ENCODE measurements around the gene PIKFYVE.
"Not testable (repeated sequence)": the region's sequence is repeated elsewhere in the genome, so short reads cannot be mapped to it uniquely, and the experiment has no call there.

The PIKFYVE gene

DNA sequence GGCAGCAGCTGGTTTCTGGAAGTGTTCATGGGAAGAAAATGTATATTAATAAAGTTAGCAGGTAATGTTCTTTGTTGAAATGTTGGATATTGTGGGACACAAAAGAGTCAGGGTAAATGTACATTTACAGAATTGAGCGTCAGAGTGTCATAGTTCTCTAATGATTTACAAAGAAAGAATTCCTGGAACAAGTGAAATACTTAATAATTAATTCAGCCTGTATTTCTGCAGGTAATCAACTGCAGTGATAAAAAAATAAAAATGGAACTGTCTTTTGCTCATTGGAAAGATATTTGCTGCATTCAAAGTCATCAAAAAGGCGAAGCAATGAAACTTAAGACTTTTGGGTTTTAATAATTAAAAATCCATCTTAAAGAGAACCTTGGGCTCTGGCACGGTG, 113.1 kb downstream of the PIKFYVE start:
- TF ChIP-seq, protein P1, sequence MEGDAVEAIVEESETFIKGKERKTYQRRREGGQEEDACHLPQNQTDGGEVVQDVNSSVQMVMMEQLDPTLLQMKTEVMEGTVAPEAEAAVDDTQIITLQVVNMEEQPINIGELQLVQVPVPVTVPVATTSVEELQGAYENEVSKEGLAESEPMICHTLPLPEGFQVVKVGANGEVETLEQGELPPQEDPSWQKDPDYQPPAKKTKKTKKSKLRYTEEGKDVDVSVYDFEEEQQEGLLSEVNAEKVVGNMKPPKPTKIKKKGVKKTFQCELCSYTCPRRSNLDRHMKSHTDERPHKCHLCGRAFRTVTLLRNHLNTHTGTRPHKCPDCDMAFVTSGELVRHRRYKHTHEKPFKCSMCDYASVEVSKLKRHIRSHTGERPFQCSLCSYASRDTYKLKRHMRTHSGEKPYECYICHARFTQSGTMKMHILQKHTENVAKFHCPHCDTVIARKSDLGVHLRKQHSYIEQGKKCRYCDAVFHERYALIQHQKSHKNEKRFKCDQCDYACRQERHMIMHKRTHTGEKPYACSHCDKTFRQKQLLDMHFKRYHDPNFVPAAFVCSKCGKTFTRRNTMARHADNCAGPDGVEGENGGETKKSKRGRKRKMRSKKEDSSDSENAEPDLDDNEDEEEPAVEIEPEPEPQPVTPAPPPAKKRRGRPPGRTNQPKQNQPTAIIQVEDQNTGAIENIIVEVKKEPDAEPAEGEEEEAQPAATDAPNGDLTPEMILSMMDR (IDR thresholded peaks at IDR 0.05; ENCODE audit: extremely low read depth, missing control alignments), result no peak
- no peak for DNase-seq (ENCODE audit: low spot score)

DNA sequence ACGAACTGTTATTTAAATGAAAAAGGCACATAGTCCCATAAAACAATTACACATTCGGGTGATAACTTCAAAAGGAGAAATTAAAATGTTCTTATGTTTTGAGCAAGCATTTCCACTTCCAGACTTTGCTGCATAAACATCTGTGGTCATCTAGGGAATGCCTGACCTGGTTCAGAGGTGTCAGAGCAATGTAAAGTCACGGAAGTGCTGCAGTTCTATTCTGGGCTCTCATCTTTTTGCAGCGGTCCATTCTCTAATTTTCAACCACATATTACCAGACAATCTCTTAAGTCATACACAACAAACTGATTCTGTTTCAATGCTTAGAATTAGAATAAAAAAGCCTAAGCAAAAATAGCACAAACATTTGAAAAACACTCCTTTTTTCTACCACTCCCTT, 118.6 kb downstream of the PIKFYVE start:
- no peak for DNase-seq (ENCODE audit: low spot score)
- TF ChIP-seq, protein P1 (IDR thresholded peaks at IDR 0.05; ENCODE audit: extremely low read depth, missing control alignments), result no peak

DNA sequence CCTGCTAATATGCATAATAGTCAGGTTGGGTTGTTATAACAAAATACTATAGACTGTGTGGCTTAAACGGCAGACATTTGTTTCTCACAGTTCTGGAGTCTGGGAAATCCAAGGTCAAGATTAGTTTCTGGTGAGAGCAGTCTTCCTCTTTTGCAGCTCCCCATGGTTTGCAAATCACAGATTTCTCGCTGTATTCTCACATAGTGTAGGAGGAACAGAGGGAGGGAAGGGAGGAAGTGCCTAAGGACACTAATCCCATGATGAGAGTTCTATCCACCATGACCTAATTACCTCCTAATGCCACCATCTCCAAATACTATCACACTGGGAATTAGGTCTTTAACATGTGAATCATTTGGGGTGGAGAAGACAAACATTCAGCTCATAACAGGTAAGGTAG, 120.5 kb downstream of the PIKFYVE start:
- TF ChIP-seq, protein P1 (IDR thresholded peaks at IDR 0.05; ENCODE audit: extremely low read depth, missing control alignments), result no peak
- no peak for DNase-seq (ENCODE audit: low spot score)

DNA sequence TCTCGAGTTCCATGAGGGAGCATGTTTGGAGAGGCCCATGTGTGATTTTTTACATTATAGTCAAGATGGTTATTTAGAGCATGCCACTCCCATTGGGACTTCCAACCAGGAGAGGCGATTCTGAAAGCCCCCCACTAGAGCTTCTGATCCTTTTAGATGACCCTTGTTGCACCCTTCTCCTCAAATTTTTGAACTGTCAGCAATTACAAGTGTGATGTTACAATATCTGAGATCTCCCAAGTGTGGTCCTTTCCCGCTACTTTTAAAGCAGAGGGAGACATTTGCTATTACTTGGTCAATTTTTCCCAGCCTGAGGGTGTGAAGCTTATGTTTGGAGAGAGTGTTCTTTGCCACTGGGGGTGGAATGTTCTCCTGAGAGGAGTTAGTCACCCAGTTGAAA, 123.9 kb downstream of the PIKFYVE start:
- TF ChIP-seq, protein P1 (IDR thresholded peaks at IDR 0.05; ENCODE audit: extremely low read depth, missing control alignments), result no peak
- DNase-seq (ENCODE audit: low spot score), result no peak

DNA sequence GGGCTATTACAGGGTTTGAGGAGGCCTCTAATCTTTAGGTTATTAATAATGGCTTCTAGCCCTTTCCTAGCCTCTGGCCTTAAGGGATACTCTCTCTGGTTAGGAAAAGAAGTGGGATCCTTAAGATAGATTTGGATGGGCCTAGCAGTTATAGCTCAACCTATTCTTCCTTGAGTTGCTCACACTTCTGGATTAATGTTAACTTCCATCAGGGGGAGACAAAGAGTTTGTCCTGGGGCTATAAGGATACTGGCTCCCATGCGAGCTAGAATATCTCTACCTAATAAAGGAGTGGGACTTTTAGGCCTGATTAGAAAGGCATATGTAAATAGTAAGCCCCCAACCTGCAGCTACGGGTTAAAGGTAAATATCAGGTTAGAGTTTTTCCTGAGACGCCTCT, 126.2 kb downstream of the PIKFYVE start:
- TF ChIP-seq, protein P1 (IDR thresholded peaks at IDR 0.05; ENCODE audit: extremely low read depth, missing control alignments), result no peak
- no peak for DNase-seq (ENCODE audit: low spot score)

DNA sequence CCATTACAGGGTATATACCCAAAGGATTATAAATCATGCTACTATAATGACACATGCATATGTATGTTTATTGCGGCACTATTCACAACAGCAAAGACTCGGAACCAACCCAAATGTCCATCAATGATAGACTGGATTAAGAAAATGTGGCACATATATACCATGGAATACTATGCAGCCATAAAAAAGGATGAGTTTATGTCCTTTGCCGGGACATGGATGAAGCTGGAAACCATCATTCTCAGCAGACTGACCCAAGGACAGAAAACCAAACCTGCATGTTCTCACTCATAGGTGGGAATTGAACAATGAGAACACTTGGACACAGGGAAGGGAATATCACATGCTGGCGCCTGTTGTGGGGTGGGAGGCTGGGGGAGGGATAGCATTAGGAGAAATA, 130.7 kb downstream of the PIKFYVE start:
- not testable (repeated sequence) for DNase-seq (ENCODE audit: low spot score)

DNA sequence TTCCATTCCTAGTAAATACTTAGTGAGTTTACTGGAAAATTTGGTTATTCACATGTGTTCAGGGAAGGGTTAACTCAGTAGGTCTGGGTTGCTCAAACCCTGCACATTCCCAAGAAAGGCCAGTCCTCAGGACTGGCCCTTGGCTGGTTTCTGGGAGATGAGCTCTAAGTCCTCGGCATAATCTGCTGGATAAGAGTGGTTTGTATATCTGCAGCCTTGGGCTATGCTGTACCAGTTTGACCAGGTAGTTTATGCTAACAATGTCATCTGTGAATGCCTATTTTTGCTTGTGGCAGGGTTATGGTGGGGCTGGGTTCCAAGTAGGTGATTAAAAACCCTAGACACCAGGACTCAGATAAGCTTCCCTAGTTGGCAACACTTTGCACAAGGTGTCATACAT, 133.1 kb downstream of the PIKFYVE start:
- no peak for DNase-seq (ENCODE audit: low spot score)
- TF ChIP-seq, protein P1 (IDR thresholded peaks at IDR 0.05; ENCODE audit: extremely low read depth, missing control alignments), result no peak

DNA sequence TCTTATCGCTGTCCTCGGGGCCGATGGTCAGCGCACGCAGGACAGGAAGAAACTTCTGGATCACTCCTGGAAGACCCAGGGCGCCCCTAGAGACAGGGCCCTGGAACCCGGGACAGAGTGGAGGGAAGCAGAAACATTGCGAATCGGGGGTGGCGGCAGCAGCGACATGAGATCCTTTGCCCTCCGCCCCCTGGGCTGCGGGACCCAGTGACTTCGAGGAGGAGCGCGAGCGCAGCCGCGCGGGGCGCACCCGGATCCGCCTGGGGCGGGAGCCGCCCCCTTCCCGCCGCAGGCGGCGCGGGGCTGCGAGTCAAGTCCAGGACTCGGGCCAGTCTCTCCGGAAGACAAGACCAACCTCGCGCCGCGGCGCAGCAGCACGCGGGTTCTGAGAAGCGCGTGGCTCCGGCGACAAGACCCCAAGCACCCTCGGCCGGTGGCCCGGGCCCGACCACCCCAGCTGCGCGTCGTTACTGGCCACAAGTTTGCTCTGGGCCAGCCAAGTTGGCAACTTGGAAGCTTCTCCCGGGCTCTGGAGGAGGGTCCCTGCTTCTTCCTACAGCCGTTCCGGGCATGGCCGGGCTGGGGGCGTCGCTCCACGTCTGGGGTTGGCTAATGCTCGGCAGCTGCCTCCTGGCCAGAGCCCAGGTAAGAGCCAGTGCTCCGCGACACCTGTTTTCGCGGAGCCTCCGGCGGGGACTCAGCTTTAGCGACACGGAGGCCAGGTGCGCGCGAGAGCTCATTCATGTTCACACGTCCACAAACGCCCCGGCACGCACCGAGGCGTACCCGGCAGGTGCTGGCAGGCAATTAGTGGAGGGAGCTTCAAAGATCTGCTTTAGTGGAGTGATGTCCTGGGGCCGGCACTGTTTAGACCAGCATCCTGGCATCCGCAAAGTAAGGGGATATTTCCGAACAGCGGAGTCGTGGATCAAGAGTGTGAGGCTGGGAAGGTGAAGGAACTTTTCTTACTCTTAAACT, 140.7 kb downstream of the PIKFYVE start, which contains the start of gene PTH2R:
Gene PTH2R, plus strand, starts transcription at position 319 of the 978 bp plus-strand sequence. Its CDS starts 252 bp downstream, at position 571.
- TF ChIP-seq, protein P1 (IDR thresholded peaks at IDR 0.05; ENCODE audit: extremely low read depth, missing control alignments), result no peak
- DNase-seq (ENCODE audit: low spot score), result no peak
